Ishikawa (cell line): Measurements from ENCODE around the gene PHRF1.

Experiments used
- CEBPB ChIP-seq: IDR thresholded peaks from 2 replicates; pipeline ENCODE4 v1.6.1; 2012
- CREB1 ChIP-seq: IDR thresholded peaks from 2 replicates; pipeline ENCODE4 v1.6.1; 2012; ENCODE audit warnings: low read depth
- EP300 ChIP-seq: IDR thresholded peaks from 2 replicates; pipeline ENCODE4 v1.6.1; 2012; ENCODE audit warnings: borderline replicate concordance
- FOXM1 ChIP-seq: IDR thresholded peaks from 2 replicates; pipeline ENCODE4 v1.6.1; 2012; ENCODE audit warnings: low read depth, borderline replicate concordance
- RAD21 ChIP-seq: IDR thresholded peaks from 2 replicates; pipeline ENCODE4 v1.6.1; 2012; ENCODE audit warnings: low read depth
- TAF1 ChIP-seq: IDR thresholded peaks from 2 replicates; pipeline ENCODE4 v1.6.1; 2012; ENCODE audit warnings: low read depth, mild to moderate bottlenecking
- TEAD4 ChIP-seq: IDR thresholded peaks from 2 replicates; pipeline ENCODE4 v1.6.1; 2012
- YY1 ChIP-seq: IDR thresholded peaks from 2 replicates; pipeline ENCODE4 v1.6.1; 2012; ENCODE audit warnings: low read depth
- TF ChIP-seq, protein P1 (sequence below): IDR thresholded peaks from 2 replicates; pipeline ENCODE4 v1.6.1; 2012
- TF ChIP-seq, protein P2 (sequence below): IDR thresholded peaks from 2 replicates; pipeline ENCODE4 v1.6.1; 2012; ENCODE audit warnings: low read depth, mild to moderate bottlenecking

DNA sequence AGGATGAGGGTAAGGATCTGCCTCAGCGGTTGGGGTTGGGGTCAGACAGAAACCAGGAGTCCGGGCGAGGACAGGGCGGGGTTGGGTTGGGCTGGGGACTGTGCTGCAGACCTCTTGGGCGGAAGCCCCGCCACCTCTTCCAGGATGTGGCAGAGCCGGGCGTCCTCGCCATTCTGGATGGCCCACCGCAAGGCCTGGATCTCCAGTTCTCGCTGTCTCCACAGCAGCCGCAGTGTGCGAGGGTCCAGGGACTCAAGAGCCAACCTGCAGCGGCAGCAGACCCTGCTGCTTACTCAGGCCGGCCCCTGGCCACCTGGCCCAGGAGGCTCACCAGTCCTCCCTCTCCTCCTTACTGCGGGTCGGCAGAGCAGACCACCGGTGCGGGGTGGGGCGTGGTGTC lies 17.8 kb upstream of the PHRF1 start:
- TF ChIP-seq TEAD4 (no peak), CREB1 (no peak), CEBPB (no peak), RAD21 (no peak), EP300 (no peak), FOXM1 (no peak), YY1 (no peak), TAF1 (no peak)
- TF ChIP-seq, protein P1, sequence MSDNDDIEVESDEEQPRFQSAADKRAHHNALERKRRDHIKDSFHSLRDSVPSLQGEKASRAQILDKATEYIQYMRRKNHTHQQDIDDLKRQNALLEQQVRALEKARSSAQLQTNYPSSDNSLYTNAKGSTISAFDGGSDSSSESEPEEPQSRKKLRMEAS: no peak
- TF ChIP-seq, protein P2, sequence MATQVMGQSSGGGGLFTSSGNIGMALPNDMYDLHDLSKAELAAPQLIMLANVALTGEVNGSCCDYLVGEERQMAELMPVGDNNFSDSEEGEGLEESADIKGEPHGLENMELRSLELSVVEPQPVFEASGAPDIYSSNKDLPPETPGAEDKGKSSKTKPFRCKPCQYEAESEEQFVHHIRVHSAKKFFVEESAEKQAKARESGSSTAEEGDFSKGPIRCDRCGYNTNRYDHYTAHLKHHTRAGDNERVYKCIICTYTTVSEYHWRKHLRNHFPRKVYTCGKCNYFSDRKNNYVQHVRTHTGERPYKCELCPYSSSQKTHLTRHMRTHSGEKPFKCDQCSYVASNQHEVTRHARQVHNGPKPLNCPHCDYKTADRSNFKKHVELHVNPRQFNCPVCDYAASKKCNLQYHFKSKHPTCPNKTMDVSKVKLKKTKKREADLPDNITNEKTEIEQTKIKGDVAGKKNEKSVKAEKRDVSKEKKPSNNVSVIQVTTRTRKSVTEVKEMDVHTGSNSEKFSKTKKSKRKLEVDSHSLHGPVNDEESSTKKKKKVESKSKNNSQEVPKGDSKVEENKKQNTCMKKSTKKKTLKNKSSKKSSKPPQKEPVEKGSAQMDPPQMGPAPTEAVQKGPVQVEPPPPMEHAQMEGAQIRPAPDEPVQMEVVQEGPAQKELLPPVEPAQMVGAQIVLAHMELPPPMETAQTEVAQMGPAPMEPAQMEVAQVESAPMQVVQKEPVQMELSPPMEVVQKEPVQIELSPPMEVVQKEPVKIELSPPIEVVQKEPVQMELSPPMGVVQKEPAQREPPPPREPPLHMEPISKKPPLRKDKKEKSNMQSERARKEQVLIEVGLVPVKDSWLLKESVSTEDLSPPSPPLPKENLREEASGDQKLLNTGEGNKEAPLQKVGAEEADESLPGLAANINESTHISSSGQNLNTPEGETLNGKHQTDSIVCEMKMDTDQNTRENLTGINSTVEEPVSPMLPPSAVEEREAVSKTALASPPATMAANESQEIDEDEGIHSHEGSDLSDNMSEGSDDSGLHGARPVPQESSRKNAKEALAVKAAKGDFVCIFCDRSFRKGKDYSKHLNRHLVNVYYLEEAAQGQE: no peak
